Prostate gland (tissue), 2 donors: ENCODE results near the gene SH3D19. TPM values are rescaled to one million over a fixed set of nuclear protein-coding genes. Genes with fewer than 3 reads are reported as not detected.

ENCODE experiments used
- DNase-seq: peaks from one replicate; pipeline ENCODE4 v3.0.0-alpha.2; 2019; ENCODE audit warnings: low spot score
- H3K27ac ChIP-seq, 2 donors: fragments of 200-600 bp; sonication (generic); 2 replicates each; pipeline ENCODE4 v1.5.1; 2017 to 2019
- H3K27me3 ChIP-seq: fragments of 200-600 bp; sonication (generic); replicated peaks from 2 replicates; pipeline ENCODE4 v1.5.1; 2019; ENCODE audit not compliant: insufficient read depth
- H3K36me3 ChIP-seq, 2 donors: fragments of 200-600 bp; sonication (generic); 1 replicate in 1 of 2; 2 replicates in 1 of 2; pipeline versions ENCODE4 v1.5.1 to v1.8.1; 2017 to 2019
- H3K4me1 ChIP-seq: fragments of 200-600 bp; sonication (generic); replicated peaks from 2 replicates; pipeline ENCODE4 v1.5.1; 2019
- H3K4me3 ChIP-seq, 2 donors: fragments of 200-600 bp; sonication (generic); 2 replicates each; pipeline ENCODE4 v1.5.1; 2017 to 2019
- H3K9me3 ChIP-seq: fragments of 200-600 bp; sonication (generic); 2 replicates; pipeline ENCODE4 v1.5.1; 2017
- POLR2A ChIP-seq: fragments of 450-650 bp; IDR thresholded peaks from one replicate; pipeline ENCODE4 v1.6.1; 2016; ENCODE audit warnings: antibody characterized with exemption, mild to moderate bottlenecking
- POLR2AphosphoS5 ChIP-seq: sonication (generic); formaldehyde crosslinking; IDR thresholded peaks from one replicate; pipeline ENCODE4 v1.6.1; 2017; ENCODE audit warnings: antibody characterized with exemption
- WGBS: methylation state at CpG from one replicate; pipeline ENCODE4 v1.1.5; 2018; 5-methylcytosine and 5-hydroxymethylcytosine counted together
- intact Hi-C: fragments of 100-400 bp; cut with DNase I; formaldehyde crosslinking; loops from one replicate; pipeline ENCODE4 v1.14.2; 2022
- total RNA-seq, 2 donors: library from RNA; depleted of rRNA; stranded (reverse); fragments of >200 nt; gene quantifications; one replicate each; pipeline ENCODE4 v1.1.0, GENCODE V29; 2016
- TF ChIP-seq, protein P1 (sequence below), 4 experiments: fragments of 200-600 bp in 2 of 4; fragments of 450-650 bp in 2 of 4; sonication (generic) in 2 of 4; IDR thresholded peaks; 1 replicate in 3 of 4; 2 replicates in 1 of 4; pipeline ENCODE4 v1.5.1; 2016 to 2019; ENCODE audit warnings: antibody characterized with exemption in 4 of 4, mild to moderate bottlenecking in 2 of 4, moderate library complexity in 2 of 4

SH3D19 gene
- total RNA-seq, 2 donors from 2014 or later = 27.1 to 61.1 TPM

DNA sequence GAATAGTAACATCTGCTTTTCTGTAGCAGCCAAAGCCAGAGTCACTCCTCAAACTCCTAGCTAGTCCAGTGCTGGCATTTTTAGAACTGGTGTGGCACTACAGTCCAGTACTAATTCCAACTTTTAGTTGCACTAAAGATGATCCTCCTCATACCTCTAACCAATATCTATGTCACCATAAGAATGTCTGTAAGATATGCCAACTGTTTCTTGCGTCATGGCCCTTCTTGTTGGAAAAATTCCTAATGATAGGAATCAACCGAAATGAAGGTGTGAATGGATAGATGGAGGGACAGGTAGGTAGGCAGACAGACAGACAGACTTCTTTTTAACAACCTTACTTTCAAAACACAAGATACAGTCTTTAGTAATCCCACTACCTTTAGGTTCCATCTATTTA lies 123.0 kb downstream of the SH3D19 start:
- H3K9me3 ChIP-seq = no peaks in the 10 kb centered on the region
- H3K27ac ChIP-seq = no peak overlapping the region
- intact Hi-C loops = no loop called here

DNA sequence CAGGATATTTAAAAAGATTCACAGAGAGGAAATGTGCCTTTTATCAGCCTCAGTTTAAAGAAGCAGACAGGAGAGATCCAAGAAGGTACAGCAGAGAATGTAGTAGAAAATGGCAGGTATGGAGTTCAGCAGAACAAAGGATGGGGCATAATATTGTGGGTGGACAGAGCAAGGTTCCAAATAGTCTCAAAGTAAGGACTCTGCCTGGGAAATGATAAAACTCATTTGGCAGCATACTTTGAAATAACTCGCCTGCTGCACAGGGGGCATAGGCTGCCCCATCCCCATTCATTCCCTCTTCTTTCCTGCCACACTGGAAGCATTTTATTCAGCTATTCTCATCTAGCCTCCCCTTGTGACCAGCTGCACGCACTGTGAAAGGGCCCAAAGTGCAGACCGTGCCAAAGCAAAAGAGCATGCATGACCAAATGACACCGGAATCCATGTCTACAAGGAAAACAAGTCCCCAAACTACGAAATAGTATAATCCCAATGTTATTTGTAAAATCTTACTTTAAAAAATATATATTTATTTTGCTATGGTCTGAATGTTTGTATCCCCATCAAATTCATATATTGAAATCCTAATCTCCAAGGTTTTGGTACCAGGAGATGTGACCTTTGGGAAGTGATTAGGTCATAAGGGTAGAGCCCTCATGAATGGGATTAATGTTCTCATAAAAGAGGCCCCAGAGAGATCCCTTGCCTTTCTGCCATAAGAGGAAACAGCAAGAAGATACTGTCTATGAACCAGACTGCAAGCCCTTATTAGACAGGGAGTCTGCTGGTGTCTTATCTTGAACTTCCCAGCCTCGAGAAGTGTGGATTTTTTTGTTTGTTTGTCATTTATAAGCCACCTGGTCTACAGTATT lies 125.8 kb downstream of the SH3D19 start:
- no peak overlapping the region for H3K4me3 ChIP-seq
- TF ChIP-seq, protein P1, sequence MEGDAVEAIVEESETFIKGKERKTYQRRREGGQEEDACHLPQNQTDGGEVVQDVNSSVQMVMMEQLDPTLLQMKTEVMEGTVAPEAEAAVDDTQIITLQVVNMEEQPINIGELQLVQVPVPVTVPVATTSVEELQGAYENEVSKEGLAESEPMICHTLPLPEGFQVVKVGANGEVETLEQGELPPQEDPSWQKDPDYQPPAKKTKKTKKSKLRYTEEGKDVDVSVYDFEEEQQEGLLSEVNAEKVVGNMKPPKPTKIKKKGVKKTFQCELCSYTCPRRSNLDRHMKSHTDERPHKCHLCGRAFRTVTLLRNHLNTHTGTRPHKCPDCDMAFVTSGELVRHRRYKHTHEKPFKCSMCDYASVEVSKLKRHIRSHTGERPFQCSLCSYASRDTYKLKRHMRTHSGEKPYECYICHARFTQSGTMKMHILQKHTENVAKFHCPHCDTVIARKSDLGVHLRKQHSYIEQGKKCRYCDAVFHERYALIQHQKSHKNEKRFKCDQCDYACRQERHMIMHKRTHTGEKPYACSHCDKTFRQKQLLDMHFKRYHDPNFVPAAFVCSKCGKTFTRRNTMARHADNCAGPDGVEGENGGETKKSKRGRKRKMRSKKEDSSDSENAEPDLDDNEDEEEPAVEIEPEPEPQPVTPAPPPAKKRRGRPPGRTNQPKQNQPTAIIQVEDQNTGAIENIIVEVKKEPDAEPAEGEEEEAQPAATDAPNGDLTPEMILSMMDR (IDR thresholded peaks at IDR 0.05) = no peak
- TF ChIP-seq POLR2A (no peak), POLR2AphosphoS5 (no peak)
- no peaks in the 10 kb centered on the region for H3K4me1 ChIP-seq
- intact Hi-C loops = no loop called here
- H3K27me3 ChIP-seq = no peaks in the 10 kb centered on the region
- 80% methylated on average over 6 of the region's 6 CpGs for WGBS
- no peak overlapping the region for H3K27ac ChIP-seq
- no peaks in the 10 kb centered on the region for H3K9me3 ChIP-seq
- no peak for DNase-seq
- H3K36me3 ChIP-seq = no peaks in the 10 kb centered on the region

More for the DNA sequence above, 123.0 kb downstream of the SH3D19 start:
- no peak for TF ChIP-seq POLR2A
- TF ChIP-seq, protein P1 (IDR thresholded peaks at IDR 0.05) = no peak
- no peak for TF ChIP-seq POLR2AphosphoS5
- no peak overlapping the region for H3K4me3 ChIP-seq
- H3K36me3 ChIP-seq = no peaks in the 10 kb centered on the region
- DNase-seq = no peak
- WGBS = 90% methylated on average over 2 of the region's 2 CpGs
- H3K4me1 ChIP-seq = no peaks in the 10 kb centered on the region
- H3K27me3 ChIP-seq = no peaks in the 10 kb centered on the region

DNA sequence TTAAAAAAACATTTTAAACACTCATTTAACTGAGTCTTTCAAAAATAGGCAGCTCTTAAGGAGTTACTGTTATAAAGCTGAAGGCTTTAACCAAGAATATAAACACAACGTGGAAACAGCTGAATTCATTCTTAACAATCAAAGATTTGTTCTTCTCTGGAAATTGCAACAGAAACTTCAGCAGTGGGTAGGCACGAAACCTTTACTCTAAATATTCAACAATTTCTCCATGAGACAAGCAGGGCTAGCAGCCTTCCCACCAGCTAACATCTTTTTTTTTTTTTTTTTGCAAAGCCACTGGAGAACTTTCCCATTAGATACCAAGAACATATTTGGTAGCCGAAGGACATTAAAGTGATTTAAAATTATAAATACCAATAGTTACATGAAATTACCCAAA lies 126.7 kb downstream of the SH3D19 start:
- WGBS = 44% methylated on average over 3 of the region's 3 CpGs
- TF ChIP-seq POLR2AphosphoS5 (no peak), POLR2A (no peak)
- TF ChIP-seq, protein P1 (IDR thresholded peaks at IDR 0.05) = no peak
- intact Hi-C loops = no loop called here
- no peak overlapping the region for H3K4me3 ChIP-seq
- H3K9me3 ChIP-seq = no peaks in the 10 kb centered on the region
- no peak for DNase-seq
- H3K4me1 ChIP-seq = no peaks in the 10 kb centered on the region
- no peak overlapping the region for H3K27ac ChIP-seq
- H3K27me3 ChIP-seq = no peaks in the 10 kb centered on the region
- no peaks in the 10 kb centered on the region for H3K36me3 ChIP-seq

DNA sequence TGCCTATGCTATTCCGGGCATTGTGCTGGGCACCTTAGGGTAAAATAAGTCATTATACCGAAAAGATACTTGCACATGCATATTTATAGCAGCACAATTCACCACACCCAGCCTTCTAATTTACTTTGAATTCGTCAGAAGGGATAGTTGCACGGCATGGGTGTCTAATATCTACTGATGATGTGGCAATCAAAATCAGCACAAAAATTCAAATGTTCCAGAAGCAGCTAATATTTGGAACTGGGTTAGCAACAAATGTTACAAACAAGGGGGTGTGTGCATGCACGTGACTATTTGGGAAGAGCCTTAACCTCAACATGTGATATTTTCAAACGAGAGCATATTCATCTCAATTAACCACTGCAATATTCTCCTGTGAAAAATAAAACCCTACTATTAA lies 128.2 kb downstream of the SH3D19 start:
- intact Hi-C loops = no loop called here

More for the DNA sequence above, 128.2 kb downstream of the SH3D19 start:
- DNase-seq = no peak
- Histone ChIP-seq H3K27ac (no peak overlapping the region), H3K36me3 (no peaks in the 10 kb centered on the region), H3K9me3 (no peaks in the 10 kb centered on the region), H3K4me1 (no peaks in the 10 kb centered on the region), H3K4me3 (no peak overlapping the region), H3K27me3 (no peaks in the 10 kb centered on the region)
- 79% methylated on average over 6 of the region's 6 CpGs for WGBS
- TF ChIP-seq POLR2AphosphoS5 (no peak), POLR2A (no peak)
- TF ChIP-seq, protein P1 (IDR thresholded peaks at IDR 0.05) = no peak
